SK-N-SH (cell line): ENCODE data around the gene ST7L.

Experiments
- ELF1 ChIP-seq: IDR thresholded peaks from 2 replicates; pipeline ENCODE4 v1.4.0; 2012
- EP300 ChIP-seq, 2 experiments: IDR thresholded peaks; 2 replicates each; pipeline versions ENCODE4 v1.4.0 to v1.6.1; 2012; ENCODE audit warnings: borderline replicate concordance in 1 of 2, low read depth in 1 of 2, low read length in 1 of 2
- FOXM1 ChIP-seq: IDR thresholded peaks from 2 replicates; pipeline ENCODE4 v1.4.0; 2012; ENCODE audit warnings: low read depth, mild to moderate bottlenecking
- POLR2AphosphoS5 ChIP-seq: IDR thresholded peaks from 2 replicates; pipeline ENCODE4 v1.6.1; 2012; ENCODE audit warnings: low read depth, low read length
- RFX5 ChIP-seq: IDR thresholded peaks from 2 replicates; pipeline ENCODE4 v1.6.1; 2012; ENCODE audit warnings: mild to moderate bottlenecking, improper control_type of control experiment, low read length
- TEAD4 ChIP-seq: IDR thresholded peaks from 2 replicates; pipeline ENCODE4 v1.4.0; 2012; ENCODE audit warnings: mild to moderate bottlenecking, borderline replicate concordance; ENCODE audit not compliant: insufficient read depth
- YY1 ChIP-seq: IDR thresholded peaks from 2 replicates; pipeline ENCODE4 v1.4.0; 2012; ENCODE audit warnings: low read depth, mild to moderate bottlenecking
- TF ChIP-seq, protein P1 (sequence below): IDR thresholded peaks from 2 replicates; pipeline ENCODE4; 2012
- TF ChIP-seq, protein P2 (sequence below): fragments of 200-600 bp; sonication (generic); IDR thresholded peaks from 2 replicates; pipeline ENCODE4 v1.6.1; 2017; ENCODE audit warnings: antibody characterized with exemption, mild to moderate bottlenecking, moderate library complexity
- TF ChIP-seq, protein P3 (sequence below): IDR thresholded peaks from 2 replicates; pipeline ENCODE4 v1.4.0; 2012; ENCODE audit warnings: low read depth

DNA sequence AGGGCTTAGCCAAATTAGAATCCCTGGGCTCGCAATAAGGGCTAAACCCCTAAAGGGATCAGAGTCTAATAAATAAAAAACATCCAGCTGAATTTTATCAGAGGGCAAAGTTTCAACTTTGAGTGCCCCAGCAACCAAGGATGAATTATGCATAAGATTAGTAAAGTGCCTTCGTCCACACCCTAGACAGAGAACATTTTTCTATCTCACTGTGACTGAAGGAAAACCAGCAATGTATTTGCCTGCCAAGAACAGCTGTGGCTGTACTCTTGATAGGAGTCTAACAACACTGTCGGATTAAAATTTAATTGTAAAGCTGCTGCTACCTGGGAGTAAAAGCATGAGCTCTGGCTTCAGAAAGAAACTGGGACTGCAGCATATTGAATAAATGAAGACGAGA lies 86.9 kb downstream of the ST7L start:
- TF ChIP-seq, protein P1, sequence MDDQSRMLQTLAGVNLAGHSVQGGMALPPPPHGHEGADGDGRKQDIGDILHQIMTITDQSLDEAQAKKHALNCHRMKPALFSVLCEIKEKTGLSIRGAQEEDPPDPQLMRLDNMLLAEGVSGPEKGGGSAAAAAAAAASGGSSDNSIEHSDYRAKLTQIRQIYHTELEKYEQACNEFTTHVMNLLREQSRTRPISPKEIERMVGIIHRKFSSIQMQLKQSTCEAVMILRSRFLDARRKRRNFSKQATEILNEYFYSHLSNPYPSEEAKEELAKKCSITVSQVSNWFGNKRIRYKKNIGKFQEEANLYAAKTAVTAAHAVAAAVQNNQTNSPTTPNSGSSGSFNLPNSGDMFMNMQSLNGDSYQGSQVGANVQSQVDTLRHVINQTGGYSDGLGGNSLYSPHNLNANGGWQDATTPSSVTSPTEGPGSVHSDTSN: no peak
- TF ChIP-seq, protein P2, sequence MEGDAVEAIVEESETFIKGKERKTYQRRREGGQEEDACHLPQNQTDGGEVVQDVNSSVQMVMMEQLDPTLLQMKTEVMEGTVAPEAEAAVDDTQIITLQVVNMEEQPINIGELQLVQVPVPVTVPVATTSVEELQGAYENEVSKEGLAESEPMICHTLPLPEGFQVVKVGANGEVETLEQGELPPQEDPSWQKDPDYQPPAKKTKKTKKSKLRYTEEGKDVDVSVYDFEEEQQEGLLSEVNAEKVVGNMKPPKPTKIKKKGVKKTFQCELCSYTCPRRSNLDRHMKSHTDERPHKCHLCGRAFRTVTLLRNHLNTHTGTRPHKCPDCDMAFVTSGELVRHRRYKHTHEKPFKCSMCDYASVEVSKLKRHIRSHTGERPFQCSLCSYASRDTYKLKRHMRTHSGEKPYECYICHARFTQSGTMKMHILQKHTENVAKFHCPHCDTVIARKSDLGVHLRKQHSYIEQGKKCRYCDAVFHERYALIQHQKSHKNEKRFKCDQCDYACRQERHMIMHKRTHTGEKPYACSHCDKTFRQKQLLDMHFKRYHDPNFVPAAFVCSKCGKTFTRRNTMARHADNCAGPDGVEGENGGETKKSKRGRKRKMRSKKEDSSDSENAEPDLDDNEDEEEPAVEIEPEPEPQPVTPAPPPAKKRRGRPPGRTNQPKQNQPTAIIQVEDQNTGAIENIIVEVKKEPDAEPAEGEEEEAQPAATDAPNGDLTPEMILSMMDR: no peak
- TF ChIP-seq, protein P3, sequence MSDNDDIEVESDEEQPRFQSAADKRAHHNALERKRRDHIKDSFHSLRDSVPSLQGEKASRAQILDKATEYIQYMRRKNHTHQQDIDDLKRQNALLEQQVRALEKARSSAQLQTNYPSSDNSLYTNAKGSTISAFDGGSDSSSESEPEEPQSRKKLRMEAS: no peak
- no peak for TF ChIP-seq RFX5
- no peak for TF ChIP-seq YY1
- no peak for TF ChIP-seq FOXM1
- TF ChIP-seq ELF1: no peak
- TF ChIP-seq POLR2AphosphoS5: no peak
- no peak for TF ChIP-seq EP300 (IDR thresholded peaks at IDR 0.05; ENCODE audit: borderline replicate concordance in 1 of 2, low read depth in 1 of 2, low read length in 1 of 2)
- TF ChIP-seq TEAD4: no peak
